HG03066 (cell line): ENCODE measurements around the gene CRTC3.
A peak's percentile ranks its signal among the peaks of the same experiment; 100 is the strongest.
"Not testable (repeated sequence)": the region's sequence is repeated elsewhere in the genome, so short reads cannot be mapped to it uniquely, and the experiment has no call there.

Source experiments
- ATAC-seq: cut with Tn5 transposase; IDR thresholded peaks from one replicate; pipeline ENCODE4 v1.9.1; 2021; ENCODE audit warnings: low read depth; ENCODE audit not compliant: unreplicated experiment

Gene CRTC3

DNA sequence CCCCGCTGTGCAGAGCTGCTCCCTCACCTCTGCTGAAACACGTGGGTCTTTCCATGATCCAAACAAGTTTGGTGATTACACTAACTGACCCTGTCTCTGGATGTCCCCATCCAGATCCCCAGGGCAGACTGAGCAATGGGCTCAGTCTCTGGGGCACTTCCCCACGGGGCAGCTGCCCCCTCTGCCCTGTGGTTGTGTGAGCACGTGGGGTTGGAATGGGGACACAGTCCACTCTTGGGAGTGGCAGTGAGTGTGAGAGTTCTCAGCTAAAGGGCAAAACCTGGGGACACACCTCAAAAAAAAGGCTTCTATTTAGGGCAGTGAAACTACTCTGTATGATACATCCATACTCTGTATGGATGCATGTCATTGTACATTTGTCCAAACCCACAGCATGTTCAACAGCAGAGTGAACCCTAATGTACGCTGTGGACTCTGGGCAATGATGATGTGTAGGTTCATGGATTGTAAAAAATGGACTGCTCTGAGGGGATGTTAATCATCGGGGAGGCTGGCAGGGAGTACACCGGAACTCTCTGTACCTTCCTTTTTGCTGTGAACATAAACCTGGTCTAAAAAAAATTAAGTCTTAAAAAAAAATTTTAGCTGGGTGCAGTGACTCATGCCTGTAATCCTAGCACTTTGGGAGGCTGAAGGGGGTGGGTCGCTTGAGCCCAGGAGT, 137.5 kb downstream of the CRTC3 start:
- no peak for ATAC-seq

DNA sequence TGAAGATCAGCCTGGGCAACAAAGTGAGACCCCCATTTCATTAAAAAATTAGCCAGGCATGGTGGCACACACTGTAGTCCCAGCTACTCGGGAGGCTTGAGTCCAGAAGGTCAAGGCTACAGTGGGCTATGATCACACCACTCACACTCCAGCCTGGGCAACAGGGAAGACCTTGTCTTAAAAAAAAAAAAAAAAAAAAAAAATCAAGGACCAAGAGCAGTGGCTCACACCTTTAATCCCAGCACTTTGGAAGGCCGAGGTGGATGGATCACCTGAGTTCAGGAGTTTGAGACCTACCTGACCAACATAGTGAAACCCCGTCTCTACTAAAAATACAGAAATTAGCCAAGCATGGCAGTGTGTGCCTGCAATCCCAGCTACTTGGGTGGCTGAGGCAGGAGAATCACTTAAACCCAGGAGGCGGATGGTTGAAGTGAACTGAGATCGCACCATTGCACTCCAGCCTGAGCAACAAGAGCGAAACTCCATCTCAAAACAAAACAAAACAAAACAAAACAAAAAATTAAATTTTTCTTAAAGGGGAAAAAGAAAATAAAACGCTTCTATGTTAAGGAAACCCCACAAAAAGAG, 138.1 kb downstream of the CRTC3 start:
- not testable (repeated sequence) for ATAC-seq

DNA sequence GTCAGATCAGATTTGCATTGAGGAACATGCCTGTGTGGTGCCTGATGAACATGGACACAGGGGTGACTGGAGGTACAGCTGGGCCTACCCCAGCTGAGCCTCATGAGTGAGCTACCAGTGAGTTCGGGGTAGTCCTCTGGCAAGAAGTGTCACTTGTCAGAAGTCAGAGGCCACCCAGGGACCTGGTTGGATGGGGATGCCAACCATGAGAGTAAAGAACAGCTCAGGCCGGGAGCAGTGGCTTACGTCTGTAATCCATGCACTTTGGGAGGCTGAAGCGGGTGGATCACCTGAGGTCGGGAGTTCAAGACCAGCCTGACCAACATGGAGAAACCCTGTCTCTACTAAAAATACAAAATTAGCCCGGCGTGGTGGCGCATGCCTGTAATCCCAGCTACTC, 140.9 kb downstream of the CRTC3 start:
- not testable (repeated sequence) for ATAC-seq

DNA sequence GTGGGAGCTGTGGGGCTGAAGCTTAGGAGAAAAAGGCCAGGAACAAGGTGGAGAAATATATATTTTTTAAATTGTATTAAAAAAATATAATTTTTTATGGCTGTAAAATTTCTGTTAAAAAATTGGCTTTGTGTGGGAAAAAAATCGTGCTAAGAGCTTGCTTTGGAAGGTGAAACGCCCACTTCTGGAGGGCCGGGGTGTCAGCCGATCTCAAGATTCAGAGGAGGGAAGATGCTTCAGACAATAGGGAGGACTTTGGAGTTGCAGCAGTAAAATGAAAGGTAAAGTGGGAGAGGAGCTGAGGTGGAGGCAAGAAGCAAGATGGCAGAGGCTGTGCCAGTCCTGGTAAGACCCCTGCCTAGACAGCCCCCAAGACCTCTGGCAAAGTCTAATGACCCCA, 141.5 kb downstream of the CRTC3 start:
- ATAC-seq = no peak

DNA sequence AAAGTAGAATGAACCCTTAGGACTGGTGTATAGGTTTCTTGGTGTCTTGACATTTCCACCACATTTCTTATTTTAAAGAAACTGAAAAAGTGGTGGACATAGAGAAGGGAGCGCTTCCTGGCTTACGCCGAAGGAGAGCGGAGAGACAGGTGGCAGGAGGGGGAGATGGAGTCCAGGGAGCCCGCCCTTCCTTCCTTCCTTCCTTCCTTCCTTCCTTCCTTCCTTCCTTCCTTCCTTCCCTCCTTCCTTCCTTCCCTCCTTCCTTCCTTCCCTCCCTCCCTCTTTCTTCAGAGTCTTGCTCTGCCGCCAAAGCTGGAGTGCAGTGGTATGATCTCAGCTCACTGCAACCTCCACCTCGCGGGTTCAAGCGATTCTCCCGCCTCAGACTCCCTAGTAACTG, 143.6 kb downstream of the CRTC3 start:
- ATAC-seq = not testable (repeated sequence)

DNA sequence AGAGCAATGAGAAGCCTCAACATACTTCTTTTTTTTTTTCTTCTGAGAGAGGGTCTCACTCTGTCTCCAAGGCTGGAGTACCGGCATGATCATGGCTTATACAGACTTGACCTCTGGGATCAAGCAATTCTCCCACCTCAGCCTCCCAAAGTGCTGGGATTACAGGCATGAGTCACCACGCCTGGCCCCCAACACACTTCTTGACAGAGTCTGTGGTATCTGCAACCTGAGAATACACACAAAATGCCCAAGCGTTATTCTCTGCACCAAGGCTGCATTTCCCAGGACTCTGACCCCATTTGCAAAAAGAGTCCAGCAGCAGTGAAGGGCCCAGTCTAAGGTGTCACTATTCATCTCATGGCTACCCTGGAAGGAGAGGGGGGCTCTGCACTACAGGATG, 144.8 kb downstream of the CRTC3 start:
- ATAC-seq = no peak

DNA sequence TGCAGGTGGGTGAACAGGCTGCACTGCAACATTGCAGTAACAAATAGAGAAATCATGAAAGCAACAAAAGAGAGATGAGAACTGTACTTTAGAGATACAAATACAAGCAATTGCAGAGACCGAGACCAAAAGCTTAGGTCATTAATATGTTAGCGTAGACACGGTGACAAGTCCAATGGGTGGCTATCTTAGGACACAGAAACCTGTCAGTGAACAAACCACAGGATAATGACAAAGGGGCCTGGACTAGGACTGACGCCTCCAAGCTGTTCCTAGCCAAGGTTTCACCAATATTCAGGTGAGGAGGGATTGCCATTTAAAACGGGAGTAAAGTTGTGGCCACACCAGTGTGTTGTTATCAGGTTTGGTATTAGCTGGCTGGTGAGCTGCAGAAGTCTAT, 145.7 kb downstream of the CRTC3 start:
- no peak for ATAC-seq

DNA sequence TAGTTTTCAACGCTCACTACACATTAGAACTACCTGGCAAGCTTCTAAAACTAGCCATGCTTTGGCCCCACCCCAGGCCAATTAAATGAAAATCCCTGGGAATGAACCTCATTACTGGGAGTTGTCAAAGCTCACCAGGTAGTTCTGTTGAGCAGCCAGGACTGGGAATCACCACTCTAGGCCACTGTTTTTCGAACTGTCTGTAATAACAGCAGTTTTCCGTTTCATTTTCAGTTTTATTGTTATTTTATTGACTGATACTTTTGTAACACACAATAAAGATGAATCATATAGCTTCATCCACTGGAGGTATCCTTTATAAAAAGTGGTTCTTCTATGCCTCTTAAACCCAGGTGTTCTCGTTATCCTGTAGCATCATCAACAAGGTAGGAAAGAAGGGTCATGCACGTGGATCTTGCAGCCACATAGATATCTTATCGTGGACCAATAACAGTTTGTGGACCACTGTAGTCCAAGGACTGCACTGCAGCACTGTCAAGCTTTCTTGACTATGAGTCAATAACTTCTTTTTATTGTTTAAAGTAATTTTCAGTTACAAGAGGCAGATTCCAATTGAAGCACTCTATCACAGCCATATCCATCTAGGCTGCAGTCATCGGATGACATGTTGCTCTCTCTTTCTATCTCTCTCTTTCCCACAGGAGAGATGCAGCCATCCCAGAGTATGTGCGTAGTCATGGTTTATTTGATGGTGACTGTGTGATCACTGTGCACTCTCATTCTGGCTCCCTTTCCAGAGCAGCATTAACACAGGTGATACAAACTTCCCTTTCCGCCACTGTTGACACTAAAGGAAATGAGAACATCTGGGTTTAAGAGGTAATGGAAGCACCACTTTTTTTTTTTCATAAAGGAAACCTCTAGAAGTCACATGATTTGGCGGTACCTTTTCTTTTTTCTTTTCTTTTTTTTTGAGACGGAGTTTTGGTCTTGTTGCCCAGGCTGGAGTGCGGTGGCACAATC, 148.4 kb downstream of the CRTC3 start:
- no peak for ATAC-seq

DNA sequence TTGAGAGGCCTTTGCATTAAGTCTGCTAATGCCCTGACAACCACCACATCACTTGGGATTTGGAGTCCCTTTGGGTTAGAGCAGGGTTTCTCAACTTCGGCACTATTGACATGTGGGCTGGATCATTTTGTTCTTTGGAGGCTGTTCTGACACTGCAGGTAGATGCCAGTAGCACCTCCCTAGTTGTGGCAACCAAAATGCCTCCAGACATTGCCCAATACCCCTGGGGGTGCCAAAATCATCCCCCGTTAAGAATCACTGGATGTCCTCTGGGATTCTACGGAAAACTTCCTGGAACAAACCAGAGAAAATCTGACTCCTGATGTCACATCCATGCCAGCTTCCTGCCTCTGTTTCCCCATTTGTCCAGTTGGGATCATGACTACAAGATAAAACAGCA, 150.2 kb downstream of the CRTC3 start:
- ATAC-seq = no peak

DNA sequence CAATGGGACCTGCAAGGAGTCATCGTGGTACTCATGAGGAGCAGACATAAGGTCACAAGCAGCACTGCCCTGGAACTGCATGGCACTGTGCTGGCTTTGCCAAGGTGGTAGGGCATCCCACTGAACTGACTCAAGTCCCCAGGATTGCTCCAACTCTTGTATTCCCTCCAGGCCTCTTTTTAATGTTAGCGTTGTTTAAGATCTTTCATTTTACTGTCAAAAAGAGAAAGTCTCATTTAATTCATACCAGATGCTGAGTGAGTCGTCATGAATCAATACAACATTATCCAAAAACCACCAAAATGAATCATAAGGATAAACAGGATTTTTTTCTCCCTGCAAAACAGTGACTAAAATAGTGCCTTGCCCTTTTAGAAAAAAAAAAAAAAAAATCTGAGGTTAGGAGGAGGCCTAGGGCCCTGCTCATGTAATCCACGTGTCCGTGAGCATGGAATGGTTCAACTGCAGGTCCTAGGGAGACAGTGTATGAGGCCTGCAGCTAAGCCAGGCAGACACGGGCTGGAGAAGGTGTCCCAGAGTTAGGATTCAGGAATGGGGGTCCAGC, 150.7 kb downstream of the CRTC3 start:
- no peak for ATAC-seq

DNA sequence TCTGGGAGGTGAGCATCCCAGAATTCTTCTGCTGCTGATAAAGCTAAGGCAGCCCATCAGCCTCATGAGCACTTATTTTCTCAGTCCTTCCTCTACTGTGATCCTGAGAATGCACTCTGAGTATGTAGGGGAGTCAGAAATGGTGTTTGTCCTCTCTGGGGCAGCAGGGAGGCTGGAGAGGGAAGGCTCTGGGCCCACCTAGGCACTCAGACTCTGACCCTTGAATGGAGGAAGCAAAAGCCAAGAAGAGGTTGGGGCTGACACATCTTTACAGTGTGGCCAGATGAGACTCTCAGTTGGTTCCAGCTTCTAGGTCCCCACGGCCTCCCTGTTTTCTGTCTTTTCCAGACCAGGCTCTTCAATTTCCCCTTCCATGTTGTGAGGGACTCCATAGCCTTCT, 151.3 kb downstream of the CRTC3 start:
- no peak for ATAC-seq

DNA sequence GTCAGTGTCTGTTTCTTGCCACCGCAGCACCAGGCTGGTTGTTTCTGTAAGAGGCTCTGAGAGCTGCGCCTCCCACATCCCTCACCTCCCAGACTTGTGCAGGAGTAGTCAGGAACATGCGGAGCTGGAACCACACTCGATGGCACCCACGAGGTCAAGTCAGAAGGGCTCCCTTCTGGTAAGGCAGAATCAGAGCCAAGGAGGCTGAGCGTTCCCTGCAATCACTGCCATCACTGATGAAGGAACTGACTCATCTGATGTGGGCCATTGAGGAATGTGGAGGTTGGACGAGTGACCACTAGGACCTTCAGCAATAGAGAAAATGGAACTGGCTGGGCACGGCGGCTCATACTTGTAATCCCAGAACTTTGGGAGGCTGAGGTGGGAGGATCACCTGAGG, 151.8 kb downstream of the CRTC3 start:
- ATAC-seq = no peak

DNA sequence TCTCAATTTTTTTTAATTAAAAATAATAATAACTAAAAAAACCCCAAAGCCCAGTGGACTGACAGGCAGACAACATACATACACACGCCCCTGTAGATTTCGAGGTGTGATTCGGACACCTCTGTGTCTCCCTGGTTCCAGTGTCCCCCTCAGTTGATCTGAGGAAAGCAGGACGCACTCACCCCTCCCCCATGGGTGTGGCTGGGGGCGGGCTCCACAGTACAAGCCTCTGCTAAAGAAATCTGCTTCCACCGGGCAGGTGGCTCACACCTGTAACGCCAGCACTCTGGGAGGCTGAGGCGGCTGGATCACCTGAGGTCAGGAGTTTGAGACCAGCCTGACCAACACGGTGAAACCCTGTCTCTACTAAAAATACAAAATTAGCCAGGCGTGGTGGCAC, 153.6 kb downstream of the CRTC3 start:
- ATAC-seq = no peak

DNA sequence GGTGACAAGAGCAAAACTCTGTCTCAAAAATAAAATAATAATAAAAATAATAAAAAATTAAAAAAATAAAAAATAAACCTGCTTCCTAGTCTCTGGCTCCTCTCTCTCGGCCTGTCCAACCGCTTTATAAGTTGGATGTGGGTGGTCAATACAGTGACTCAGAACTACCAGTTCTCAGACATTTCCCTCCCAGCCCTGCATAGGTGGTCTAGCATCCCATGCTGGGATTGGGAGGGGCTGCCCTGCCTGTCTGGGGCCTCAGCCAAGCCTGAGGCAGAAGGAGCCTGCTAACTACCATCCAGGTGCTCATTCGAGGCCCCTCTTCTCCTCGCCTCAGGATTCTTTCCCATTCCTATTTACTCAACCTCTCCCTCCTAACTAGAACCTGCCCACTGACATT, 154.2 kb downstream of the CRTC3 start:
- ATAC-seq = no peak

DNA sequence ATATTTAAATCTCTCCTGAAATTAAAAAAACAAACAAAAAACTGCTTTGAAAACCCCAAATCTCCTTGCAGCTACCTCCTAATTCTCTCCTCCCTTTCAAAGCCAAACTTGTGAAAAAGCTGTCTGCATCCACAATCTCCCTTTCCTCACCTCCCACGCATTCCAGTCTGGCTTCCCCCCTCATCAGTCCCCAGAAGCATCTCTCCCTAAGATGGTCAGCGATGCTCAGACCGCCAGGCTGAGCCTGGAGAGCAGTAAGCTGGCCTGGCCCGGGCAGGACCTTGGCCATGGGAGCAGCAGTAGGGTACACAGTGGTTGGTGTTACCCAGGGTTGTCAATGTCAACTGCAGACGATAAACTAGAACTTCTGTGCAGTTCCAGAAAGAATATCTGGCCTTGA, 154.6 kb downstream of the CRTC3 start:
- no peak for ATAC-seq

DNA sequence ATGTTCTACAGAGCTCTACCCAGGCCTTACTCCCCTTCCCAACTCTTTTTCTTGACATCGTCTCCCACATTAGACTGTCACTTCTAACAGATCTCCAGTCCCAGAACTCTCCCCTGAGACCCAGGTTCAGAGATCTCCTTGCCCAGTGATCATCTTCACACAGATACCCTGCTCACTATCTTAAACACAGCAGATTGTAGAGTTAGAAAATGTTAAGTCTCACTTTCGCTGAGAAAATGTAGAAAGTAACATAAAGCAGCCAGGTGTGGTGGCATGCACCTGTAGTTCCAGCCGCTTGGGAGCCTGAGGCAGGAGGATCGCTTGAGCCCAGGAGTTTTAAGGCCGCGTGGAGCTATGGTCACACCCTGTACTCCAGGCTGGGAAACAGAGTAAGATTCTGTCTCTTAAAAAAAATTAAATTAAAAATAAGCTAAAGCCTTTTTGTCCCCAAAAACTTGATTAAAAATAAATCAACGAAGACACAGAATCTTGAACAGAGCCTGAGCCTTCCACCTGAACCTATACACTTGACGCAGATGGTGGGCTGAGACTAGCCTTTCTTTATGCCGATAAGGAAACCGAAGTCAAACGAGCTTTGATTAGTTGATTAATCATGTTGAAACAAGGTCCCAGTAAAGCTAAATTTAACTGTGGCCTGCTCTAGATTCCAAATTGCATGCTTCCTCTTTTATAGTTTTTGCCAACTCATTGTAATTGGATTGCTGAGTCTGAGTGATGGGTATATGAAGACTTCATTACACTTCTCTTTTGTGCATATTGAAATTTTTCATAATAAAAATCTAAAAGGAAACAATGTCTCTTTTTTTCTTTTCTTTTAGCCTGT, 156.1 kb downstream of the CRTC3 start:
- ATAC-seq = peak; percentile 14

DNA sequence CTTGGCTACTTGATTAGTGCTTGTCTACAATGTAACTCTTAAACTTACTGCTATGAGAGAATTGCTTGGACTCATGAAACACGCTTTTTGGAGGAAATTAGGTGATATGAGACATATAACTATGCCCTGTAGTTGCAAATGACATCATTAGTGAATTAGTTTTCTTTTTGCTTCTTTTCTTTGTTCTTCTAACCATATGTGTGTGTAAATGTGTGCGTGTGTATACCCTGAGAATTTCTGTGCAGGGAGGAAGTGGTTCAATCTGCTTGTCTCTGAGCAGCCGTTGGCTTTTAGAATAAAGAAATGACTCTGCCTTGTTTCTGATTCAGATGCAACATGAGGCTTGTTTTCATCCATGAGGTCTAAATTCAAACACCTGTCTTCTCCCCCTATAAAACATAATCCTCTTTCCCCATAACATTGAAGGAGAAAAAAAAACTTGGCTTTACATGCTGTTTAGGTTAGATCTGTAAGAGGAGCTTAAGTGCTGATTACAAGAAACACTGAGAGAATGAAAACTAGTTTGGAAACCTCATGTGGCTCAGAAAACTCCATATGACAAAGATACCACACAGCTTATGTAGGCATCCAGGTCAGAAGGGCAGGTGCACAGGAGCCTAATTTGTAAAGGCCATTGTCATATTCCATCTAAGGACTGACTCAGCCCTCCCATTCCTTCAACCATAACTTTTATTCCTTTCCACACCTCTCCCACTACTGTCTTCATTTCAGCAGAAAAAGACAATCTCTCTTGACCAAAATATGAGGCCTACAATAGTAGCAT, 156.9 kb downstream of the CRTC3 start:
- ATAC-seq = peak; percentile 68

DNA sequence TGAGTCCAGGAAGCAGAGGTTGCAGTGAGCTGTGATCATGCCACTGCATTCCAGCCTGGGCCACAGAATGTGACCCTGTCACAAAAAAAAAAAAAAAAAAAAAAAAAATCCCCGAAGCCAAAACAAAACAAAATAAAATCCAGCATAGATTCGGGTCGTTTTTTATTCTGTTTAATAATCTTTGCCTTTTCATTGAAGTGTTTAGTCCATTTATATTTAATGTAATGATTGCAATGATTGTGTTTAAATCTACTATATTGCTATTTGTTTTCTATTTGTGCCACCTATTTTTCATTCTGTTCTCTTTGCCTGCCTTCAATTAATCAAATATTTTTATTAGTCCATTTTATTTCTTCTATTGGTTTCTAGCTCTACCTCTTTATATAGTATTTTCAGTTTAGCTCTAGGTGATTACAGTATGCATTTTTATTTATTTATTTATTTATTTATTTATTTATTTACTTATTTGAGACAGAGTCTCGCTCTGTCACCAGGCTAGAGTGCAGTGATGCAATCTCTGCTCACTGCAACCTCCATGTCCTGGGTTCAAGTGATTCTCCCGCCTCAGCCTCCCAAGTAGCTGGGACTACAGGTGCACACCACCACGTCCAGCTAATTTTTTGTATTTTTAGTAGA, 159.7 kb downstream of the CRTC3 start:
- ATAC-seq = not testable (repeated sequence)

DNA sequence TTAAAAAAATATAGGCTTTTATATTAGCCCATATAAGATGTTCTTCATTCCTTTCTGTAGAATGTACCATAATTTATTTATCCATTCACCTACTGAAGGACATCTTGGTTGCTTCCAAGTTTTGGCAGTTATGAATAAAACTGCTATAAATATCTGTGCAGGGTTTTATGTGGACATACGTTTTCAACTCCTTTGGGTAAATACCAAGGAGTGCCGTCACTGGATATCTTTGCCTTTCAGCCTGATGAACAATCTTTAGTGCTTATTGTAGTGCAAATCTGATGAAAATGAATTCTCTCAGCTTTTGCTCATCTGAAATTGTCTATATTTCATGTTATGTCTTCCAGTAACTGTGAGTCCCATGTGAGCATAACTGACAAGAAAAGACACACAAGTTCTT, 160.9 kb downstream of the CRTC3 start:
- ATAC-seq = no peak
